ENCODE measurements around the gene EIF4G3. TPM values are rescaled to one million over a fixed set of nuclear protein-coding genes. Genes with fewer than 3 reads are reported as not detected.

Gene EIF4G3
- total and polyA plus RNA-seq, 10 of the 15 experiments (the other 5 are each of a cell fraction or from before 2014, with no cell fraction given): 7.4 to 45.1 (median 29.1) TPM

DNA sequence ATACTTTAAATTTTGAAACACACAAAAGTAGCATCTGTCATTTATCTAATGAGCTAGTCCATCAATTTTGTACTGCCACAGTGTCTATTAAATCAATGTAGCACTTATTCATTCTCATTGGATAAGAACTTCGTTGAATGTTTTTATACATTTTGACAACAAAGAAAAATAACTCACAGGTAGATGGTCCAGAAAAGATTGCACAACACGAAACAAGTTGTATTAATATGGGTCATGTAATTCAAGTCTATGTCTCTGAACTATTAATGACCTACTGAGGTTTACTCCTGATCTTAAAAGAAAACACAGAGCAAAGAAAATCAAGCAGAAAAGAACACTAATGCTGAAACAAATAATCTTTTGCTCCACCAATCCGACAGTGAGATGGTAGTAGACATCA lies 404.9 kb downstream of the EIF4G3 start (continued):
- no peak for TF ChIP-seq RELB (IDR thresholded peaks at IDR 0.05; ENCODE audit: low read depth)
- TF ChIP-seq HDAC6 (IDR thresholded peaks at IDR 0.05; ENCODE audit: unreplicated experiment): no peak
- TF ChIP-seq SRF (IDR thresholded peaks at IDR 0.05; ENCODE audit: low read depth in 2 of 2, low read length in 2 of 2): no peak
- no peak for TF ChIP-seq NFXL1 (IDR thresholded peaks at IDR 0.05; ENCODE audit: borderline replicate concordance)

DNA sequence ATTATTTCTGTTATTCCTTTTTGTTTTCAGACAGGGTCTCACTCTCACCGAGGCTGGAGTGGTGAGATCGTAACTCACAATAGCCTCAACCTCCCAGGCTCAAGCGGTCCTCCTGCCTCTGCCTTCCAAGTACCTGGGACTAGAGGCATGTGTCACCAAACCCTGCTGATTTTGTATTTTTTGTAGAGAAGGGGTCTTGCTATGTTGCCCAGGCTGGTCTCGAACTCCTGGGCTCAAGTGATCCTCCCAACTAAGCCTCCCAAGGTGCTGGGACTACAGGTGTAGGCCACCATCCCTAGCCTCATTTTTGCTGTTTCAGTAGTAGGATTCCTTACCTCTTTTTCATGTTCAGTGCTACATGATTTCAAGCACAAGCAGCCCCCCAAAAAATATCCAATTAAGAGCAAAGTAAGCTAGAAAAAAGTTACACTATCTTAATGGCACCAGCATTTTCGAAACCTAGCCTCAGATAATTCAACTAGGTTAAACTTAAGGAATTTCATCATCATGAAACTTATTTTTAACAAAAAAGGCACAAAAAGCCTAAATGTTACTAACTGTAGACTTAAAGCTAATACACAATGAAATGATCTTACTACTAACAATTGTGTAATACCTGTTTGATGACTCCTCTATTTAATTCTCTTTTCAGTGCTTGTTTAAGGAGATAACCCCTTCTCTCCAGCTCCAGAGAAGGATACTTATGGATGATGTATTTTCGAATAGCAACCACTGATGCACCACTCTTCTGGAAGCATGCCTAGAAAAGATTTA lies 406.2 kb downstream of the EIF4G3 start:
- no peaks in the 10 kb centered on the region; the same call in 1 of the 2 replicates for H4K20me1 ChIP-seq (ENCODE audit: control insufficient read depth, insufficient read depth)
- in situ Hi-C loops (cut with MboI) (loop anchor here (25.0 kb wide), 2 partner anchors 942 to 1583 kb away; no protein-coding TSS in a partner anchor), intact Hi-C loops (cut with micrococcal nuclease; ENCODE audit: unreplicated experiment) (no loop called here)
- H3K27ac ChIP-seq (ENCODE audit: control insufficient read depth, insufficient read depth): no peak overlapping the region
- H3K9ac ChIP-seq (ENCODE audit: control insufficient read depth, insufficient read depth, low read length): no peak overlapping the region
- no TSS peak for BruUV-seq (replicated peaks)
- H3K4me3 ChIP-seq: no peak overlapping the region
- H2AFZ ChIP-seq (ENCODE audit: control insufficient read depth, low read depth, low read length): no peak overlapping the region
- no peaks in the 10 kb centered on the region for H3K9me3 ChIP-seq (replicated peaks; ENCODE audit: control insufficient read depth, insufficient read depth, low read length)
- FAIRE-seq (no peak), ATAC-seq (no peak), DNase-seq (ENCODE audit: low read depth, low spot score) (no peak)
- 100% methylated on average over 6 of the region's 6 CpGs for WGBS (ENCODE audit: insufficient coverage, insufficient replicate concordance, low lambda C conversion rate, missing lambda C conversion rate)
- H3K4me2 ChIP-seq (ENCODE audit: control insufficient read depth, insufficient read depth): no peak overlapping the region
- no peaks in the 10 kb centered on the region for H3K4me1 ChIP-seq (ENCODE audit: control insufficient read depth, insufficient read depth, low read length)
- ChIA-PET CTCF (interaction anchor here (0.9 to 1.4 kb wide), 2 partner anchors 11 to 425 kb away, joined by 3 to 4 read pairs; no protein-coding TSS in a partner anchor), POLR2A (interaction anchor here (1.2 kb wide), 1 partner anchor 11 kb away, joined by 3 read pairs; no protein-coding TSS in a partner anchor), RAD21 (ENCODE audit: unreplicated experiment) (no interaction called here), SMC1A (ENCODE audit: uncharacterized antibody, unreplicated experiment) (interaction anchor here (1.1 to 1.2 kb wide), 2 partner anchors 12 to 425 kb away, joined by 3 to 5 read pairs; no protein-coding TSS in a partner anchor)
- H3K36me3 ChIP-seq (ENCODE audit: control insufficient read depth in 2 of 2, insufficient read depth in 2 of 2, low read length in 1 of 2): peaks cover 14 to 54% of the 10 kb centered on the region in 2 experiments
- H3K27me3 ChIP-seq (replicated peaks in 1 of 2; ENCODE audit: control insufficient read depth in 2 of 2, insufficient read depth in 2 of 2, low read length in 1 of 2): no peaks in the 10 kb centered on the region
- H3K79me2 ChIP-seq (ENCODE audit: control insufficient read depth, insufficient read depth, low read length): no peaks in the 10 kb centered on the region
- TF ChIP-seq ASH2L (IDR thresholded peaks at IDR 0.05; ENCODE audit: borderline replicate concordance, low read depth) (no peak), BCLAF1 (IDR thresholded peaks at IDR 0.05) (no peak), MYC (IDR thresholded peaks at IDR 0.05; ENCODE audit: insufficient read depth, insufficient read length, insufficient replicate concordance, low read length, severe bottlenecking) (no peak), ZZZ3 (IDR thresholded peaks at IDR 0.05; ENCODE audit: control insufficient read depth, insufficient read length, low read depth) (no peak), NR2F1 (conservative IDR thresholded peaks at IDR 0.05) (no peak), HDAC6 (IDR thresholded peaks at IDR 0.05; ENCODE audit: unreplicated experiment) (no peak)
- TF ChIP-seq, protein P1, sequence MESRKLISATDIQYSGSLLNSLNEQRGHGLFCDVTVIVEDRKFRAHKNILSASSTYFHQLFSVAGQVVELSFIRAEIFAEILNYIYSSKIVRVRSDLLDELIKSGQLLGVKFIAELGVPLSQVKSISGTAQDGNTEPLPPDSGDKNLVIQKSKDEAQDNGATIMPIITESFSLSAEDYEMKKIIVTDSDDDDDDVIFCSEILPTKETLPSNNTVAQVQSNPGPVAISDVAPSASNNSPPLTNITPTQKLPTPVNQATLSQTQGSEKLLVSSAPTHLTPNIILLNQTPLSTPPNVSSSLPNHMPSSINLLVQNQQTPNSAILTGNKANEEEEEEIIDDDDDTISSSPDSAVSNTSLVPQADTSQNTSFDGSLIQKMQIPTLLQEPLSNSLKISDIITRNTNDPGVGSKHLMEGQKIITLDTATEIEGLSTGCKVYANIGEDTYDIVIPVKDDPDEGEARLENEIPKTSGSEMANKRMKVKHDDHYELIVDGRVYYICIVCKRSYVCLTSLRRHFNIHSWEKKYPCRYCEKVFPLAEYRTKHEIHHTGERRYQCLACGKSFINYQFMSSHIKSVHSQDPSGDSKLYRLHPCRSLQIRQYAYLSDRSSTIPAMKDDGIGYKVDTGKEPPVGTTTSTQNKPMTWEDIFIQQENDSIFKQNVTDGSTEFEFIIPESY (IDR thresholded peaks at IDR 0.05): no peak
- TF ChIP-seq, protein P2, sequence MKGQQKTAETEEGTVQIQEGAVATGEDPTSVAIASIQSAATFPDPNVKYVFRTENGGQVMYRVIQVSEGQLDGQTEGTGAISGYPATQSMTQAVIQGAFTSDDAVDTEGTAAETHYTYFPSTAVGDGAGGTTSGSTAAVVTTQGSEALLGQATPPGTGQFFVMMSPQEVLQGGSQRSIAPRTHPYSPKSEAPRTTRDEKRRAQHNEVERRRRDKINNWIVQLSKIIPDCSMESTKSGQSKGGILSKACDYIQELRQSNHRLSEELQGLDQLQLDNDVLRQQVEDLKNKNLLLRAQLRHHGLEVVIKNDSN (IDR thresholded peaks at IDR 0.05; ENCODE audit: borderline replicate concordance, extremely low read length, insufficient read depth, low read depth, low read length): no peak

Measured in GM12878 (cell line).